ENCODE results near the gene ZNF69. TPM values are rescaled to one million over a fixed set of nuclear protein-coding genes. Genes with fewer than 3 reads are reported as not detected.
"Not testable (repeated sequence)": the region's sequence is repeated elsewhere in the genome, so short reads cannot be mapped to it uniquely, and the experiment has no call there.

ZNF69 gene
- total and polyA plus RNA-seq, 2 of the 13 experiments (the other 11 are each of a cell fraction or from before 2014, with no cell fraction given) = 9.6 to 21.0 TPM

DNA sequence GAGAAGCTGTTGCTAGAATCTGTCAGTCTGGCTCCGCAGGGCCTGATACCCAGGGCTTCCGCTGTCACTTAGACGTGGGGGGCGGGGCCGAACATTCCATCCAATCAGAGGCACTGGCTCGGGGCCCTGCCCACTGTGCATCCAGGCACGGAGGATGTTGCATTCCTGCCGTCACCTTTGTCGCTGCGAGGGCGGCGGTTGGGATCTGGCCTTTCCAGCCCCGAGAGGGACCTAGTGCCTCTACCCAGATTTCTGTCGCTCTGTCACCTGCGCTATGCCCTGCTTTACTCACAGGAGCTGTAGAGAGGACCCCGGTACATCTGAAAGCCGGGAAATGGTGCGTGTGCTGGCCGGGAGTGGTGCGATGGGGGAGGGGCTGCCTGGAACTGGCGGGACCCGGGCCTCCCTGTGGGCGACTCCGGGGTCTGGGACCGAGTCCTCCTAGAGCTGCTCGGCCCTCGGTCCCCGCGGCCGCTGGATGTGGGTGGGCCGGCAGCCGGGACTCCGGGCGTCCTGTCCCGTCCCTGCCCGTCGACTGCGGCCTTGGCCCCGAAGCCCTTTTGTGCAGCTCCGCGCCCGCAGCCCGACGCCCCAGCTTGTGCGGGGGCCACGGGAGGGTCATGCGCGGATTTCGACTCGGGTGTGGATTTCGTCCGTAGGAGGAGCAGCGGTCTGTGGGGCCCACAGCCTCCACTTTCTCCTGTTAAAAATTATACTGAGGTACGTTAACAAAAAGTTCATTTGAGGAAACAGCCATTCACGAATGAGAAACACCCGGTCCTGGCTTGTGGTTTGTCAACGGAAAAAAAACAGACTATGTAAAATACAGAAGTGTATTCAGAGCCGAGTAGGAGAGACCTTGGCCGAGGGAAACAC is 38.8 kb upstream of the ZNF69 start, which contains the start of gene ZNF439 (continued):
- TF ChIP-seq, protein P1, sequence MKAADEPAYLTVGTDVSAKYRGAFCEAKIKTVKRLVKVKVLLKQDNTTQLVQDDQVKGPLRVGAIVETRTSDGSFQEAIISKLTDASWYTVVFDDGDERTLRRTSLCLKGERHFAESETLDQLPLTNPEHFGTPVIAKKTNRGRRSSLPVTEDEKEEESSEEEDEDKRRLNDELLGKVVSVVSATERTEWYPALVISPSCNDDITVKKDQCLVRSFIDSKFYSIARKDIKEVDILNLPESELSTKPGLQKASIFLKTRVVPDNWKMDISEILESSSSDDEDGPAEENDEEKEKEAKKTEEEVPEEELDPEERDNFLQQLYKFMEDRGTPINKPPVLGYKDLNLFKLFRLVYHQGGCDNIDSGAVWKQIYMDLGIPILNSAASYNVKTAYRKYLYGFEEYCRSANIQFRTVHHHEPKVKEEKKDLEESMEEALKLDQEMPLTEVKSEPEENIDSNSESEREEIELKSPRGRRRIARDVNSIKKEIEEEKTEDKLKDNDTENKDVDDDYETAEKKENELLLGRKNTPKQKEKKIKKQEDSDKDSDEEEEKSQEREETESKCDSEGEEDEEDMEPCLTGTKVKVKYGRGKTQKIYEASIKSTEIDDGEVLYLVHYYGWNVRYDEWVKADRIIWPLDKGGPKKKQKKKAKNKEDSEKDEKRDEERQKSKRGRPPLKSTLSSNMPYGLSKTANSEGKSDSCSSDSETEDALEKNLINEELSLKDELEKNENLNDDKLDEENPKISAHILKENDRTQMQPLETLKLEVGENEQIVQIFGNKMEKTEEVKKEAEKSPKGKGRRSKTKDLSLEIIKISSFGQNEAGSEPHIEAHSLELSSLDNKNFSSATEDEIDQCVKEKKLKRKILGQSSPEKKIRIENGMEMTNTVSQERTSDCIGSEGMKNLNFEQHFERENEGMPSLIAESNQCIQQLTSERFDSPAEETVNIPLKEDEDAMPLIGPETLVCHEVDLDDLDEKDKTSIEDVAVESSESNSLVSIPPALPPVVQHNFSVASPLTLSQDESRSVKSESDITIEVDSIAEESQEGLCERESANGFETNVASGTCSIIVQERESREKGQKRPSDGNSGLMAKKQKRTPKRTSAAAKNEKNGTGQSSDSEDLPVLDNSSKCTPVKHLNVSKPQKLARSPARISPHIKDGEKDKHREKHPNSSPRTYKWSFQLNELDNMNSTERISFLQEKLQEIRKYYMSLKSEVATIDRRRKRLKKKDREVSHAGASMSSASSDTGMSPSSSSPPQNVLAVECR (CRISPR knock-in tag; IDR thresholded peaks at IDR 0.05; ENCODE audit: borderline replicate concordance) = peak; percentile 83; the same call in 1 of the 2 replicates

DNA sequence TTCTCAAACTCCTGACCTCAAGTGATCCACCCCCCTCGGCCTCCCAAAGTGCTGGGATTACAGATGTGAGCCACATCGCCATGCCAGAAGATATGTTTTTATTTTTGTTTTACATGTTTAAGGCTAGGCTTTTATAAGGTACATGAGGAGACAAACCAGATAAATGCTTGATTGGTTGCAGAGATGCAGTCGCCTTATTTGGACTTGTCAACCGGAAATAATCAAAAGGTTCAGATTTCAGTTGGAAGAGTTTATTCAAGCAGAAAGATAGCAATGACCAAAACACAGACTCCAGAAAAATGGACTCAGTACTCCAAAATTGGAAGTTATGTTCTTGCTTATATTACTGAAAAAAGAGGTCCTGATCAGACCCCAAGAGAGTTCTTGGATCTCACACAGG is 37.3 kb upstream of the ZNF69 start:
- ATAC-seq; H3K27ac ChIP-seq (ENCODE audit: extremely low read length, insufficient read depth, low read length); CTCF ChIA-PET (ENCODE audit: low intra/inter-chr PET ratio, low total read pairs); H3K4me3 ChIP-seq (replicated peaks in 1 of 3; ENCODE audit: insufficient read depth in 1 of 3, low read depth in 2 of 3, low read length in 3 of 3); H3K36me3 ChIP-seq (replicated peaks in 1 of 2; ENCODE audit: control insufficient read depth in 1 of 2, insufficient read depth in 2 of 2, low read length in 2 of 2); H3K27me3 ChIP-seq (ENCODE audit: control insufficient read depth in 1 of 2, insufficient read depth in 2 of 2, low read length in 2 of 2); intact Hi-C loops (cut with micrococcal nuclease; ENCODE audit: unreplicated experiment); H4K20me1 ChIP-seq (ENCODE audit: insufficient read depth, low read length); in situ Hi-C loops (cut with HindIII; ENCODE audit: extremely low pct_ligation_motif_present, low pct_unique_long_range_greater_than_20kb); H3K79me2 ChIP-seq (ENCODE audit: insufficient read depth, low read length); BruUV-seq (replicated peaks); H3K9ac ChIP-seq (ENCODE audit: insufficient read depth, low read depth, low read length); H2AFZ ChIP-seq (ENCODE audit: low read length); POLR2A ChIA-PET; FAIRE-seq; H3K4me2 ChIP-seq (ENCODE audit: low read depth, low read length); H3K9me3 ChIP-seq (ENCODE audit: low read length); DNase-seq (ENCODE audit: low spot score): not testable (repeated sequence)
- WGBS (ENCODE audit: low lambda C conversion rate) = 94% methylated on average over 4 of the region's 4 CpGs
- H3K4me1 ChIP-seq (ENCODE audit: insufficient read depth, low read length) = peaks cover 24% of the 10 kb centered on the region
